A673 (cell line): Measurements from ENCODE around the gene ADGRG2.

Source experiments
- CTCF ChIP-seq: fragments of 300-800, 200-600 bp; sonication (generic); conservative IDR thresholded peaks from 2 replicates; pipeline ENCODE4 v1.5.1; 2017; ENCODE audit warnings: low read depth, mild to moderate bottlenecking, antibody characterized with exemption, low read length, moderate library complexity, mixed read lengths
- EZH2 ChIP-seq: fragments of 200-600 bp; sonication (generic); IDR thresholded peaks from 2 replicates; pipeline ENCODE4 v1.6.1; 2017; ENCODE audit warnings: borderline replicate concordance, low read depth, mild to moderate bottlenecking, mixed read lengths, antibody characterized with exemption, low read length; ENCODE audit not compliant: poor library complexity, severe bottlenecking

DNA sequence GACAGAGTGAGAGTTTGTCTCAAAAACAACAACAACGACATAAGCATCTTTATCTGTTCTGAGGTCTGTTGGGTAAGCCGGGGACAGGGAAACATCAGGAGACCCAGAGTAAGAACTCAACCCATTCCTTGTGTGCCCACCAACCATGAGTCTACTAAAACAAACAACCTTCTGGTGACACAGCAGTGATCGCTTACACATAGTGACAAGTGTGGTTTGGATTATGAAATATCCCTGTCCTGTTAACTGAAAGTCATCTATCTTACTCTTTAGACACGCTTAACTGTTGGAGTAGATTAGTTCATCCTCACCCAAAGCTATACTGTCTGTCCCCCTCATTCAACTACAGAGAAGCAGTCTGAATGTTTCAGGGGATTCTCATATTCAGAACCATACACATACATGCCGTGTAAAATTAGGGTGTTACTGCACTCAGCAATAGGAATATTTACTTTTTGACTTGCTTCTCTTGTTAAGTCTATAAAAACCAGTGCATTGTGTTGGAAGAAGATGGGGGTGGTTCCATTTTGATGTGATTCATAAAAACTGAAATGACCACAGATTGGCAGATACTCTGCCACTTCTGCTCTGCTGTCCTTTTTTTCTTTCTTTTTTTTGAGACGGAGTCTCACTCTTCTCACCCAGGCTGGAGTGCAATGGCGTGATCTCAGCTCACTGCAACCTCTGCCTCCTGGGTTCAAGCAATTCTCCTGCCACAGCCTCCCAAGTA, 165.8 kb downstream of the ADGRG2 start:
- TF ChIP-seq CTCF (no peak), EZH2 (no peak)
